LNCaP clone FGC (cell line): ENCODE results near the gene ANAPC4.

ENCODE experiments used
- DNase-seq: peaks from one replicate; pipeline ENCODE4 v3.0.0-alpha.2; 2011; ENCODE audit warnings: low read depth
- H3K4me3 ChIP-seq: 2 replicates; pipeline ENCODE4 v1.5.1; 2011; ENCODE audit warnings: mild to moderate bottlenecking, low read depth, low read length, control low read depth
- CTCF ChIP-seq: IDR thresholded peaks from 2 replicates; pipeline ENCODE4 v1.5.1; 2012; ENCODE audit warnings: mild to moderate bottlenecking; ENCODE audit not compliant: control insufficient read depth, insufficient read depth; ENCODE audit errors: extremely low read depth

Gene ANAPC4

GRCh38 chr4:25450491-25450901 lies 73.4 kb downstream of the ANAPC4 start:
- DNase-seq, result no peak
- no peak for TF ChIP-seq CTCF
- H3K4me3 ChIP-seq, result no peak overlapping the region

- no peak for TF ChIP-seq CTCF
- no peak overlapping the region for H3K4me3 ChIP-seq
- no peak for DNase-seq
These were observed 74.6 kb downstream of the ANAPC4 start for GRCh38 chr4:25451676-25452075.

DNA sequence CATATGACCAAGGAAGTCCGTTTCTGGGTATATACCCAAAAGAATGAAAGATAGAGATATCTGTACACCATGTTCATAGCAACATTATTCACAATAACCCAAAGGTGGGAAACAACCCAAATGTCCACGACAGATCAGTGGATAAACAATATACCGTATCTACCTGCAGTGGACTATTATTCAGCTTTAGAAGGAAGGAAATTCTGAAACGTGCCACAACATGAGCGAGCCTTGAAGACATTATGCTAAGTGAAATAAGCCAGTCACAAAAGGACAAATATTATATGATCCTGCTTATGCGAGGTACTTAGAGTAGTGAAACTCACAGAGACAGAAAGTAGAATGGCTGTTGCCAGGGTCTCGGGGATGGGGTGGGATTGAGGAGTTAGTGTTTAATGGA lies 75.0 kb downstream of the ANAPC4 start:
- DNase-seq, result no peak
- no peak for TF ChIP-seq CTCF
- no peak overlapping the region for H3K4me3 ChIP-seq

DNA sequence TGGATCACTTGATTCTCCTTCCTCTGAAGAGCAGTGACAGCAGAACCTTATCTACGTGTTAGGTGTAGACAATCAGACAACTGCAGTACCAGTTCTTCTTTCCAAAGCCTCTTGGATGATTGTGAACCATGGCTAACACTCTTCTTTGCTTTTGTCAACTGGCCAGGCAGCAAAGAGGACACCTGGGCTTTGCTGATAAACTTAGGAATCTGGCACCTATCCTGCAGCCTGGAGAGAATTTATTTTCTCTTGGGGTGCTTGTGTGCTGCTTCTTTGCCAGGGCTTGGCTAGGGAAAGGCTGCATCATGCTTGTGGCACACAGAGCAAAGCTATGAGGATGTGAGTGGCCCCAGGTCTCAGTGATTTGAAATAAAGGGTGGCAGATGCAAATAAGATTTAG lies 77.4 kb downstream of the ANAPC4 start:
- no peak for DNase-seq
- H3K4me3 ChIP-seq, result no peak overlapping the region
- no peak for TF ChIP-seq CTCF

GRCh38 chr4:25457053-25457715 lies 80.1 kb downstream of the ANAPC4 start:
- TF ChIP-seq CTCF, result no peak
- no peak for DNase-seq
- H3K4me3 ChIP-seq, result no peak overlapping the region

DNA sequence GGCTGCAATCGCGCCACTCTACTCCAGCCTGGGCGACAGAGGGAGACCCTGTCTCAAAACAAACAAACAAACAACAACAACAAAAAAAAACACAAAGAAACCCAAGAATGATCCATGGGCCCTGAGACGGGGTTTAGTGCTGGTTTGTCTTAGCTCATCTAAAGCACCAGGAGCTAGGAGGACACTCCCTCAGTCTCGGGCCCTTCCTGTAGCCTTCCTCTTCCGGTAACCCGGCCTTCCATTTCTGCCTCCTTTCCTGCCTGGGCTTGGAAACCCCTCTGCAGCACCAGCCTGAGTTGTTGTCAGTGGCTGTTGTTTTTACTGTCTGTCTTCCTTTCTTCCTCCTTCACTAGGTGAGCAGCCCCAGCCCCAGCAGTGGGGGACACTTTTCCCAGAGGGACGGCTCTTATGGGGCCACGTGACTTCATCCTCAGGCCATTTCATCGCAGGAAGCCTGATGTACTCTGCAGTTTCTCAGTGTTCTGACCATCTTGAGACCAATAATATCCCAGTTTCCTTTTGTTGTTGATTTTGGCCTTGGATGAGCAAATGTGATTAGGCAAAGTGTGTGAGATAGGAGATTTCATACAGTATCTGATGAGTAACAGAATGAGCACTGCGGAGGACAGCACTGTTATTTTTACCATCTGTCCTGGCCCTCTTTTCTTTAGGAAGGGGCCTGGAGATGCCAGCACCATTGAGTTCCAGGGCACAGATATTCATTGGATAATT lies 90.1 kb downstream of the ANAPC4 start:
- DNase-seq, result no peak
- TF ChIP-seq CTCF, result no peak
- no peak overlapping the region for H3K4me3 ChIP-seq

DNA sequence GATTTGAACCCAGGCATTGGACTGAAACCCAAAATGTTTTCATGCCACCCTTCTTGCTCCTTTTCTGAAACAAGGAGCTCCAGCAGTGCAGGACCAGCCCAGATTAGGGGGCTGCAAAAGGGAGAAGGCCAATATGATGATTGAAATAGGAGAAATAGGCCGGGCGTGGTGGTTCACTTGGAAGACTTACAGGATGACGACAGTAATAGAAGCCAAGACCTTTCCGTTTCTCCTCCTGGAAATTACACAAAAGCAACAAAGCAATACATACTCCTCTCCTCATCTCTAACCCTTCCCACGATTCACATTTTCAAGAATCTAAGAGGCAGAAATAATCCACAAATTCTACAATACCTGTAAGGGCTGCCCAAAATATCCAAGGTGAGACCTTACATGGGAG lies 90.8 kb downstream of the ANAPC4 start:
- no peak for TF ChIP-seq CTCF
- H3K4me3 ChIP-seq, result no peak overlapping the region
- no peak for DNase-seq
